ENCODE data around the gene CYB5R2.

- TF ChIP-seq EZH2 (IDR thresholded peaks at IDR 0.05; ENCODE audit: low read length): no peak
- TF ChIP-seq CTCF (optimal IDR thresholded peaks at IDR 0.05 in 1 of 3, IDR thresholded peaks at IDR 0.05 in 1 of 3, conservative IDR thresholded peaks at IDR 0.05 in 1 of 3; ENCODE audit: extremely low read depth in 1 of 3, insufficient read depth in 2 of 3, low read length in 3 of 3): no peak
These were observed 37.6 kb downstream of the CYB5R2 start for GRCh38 chr11:7635708-7636107.
